Skeletal muscle tissue (tissue), 4 donors: Measurements from ENCODE around the gene FLCN. TPM values are rescaled to one million over a fixed set of nuclear protein-coding genes. Genes with fewer than 3 reads are reported as not detected.

ENCODE experiments used
- H3K27ac ChIP-seq: one replicate; pipeline ENCODE4 v1.7.0; 2013; ENCODE audit warnings: mild to moderate bottlenecking, low read depth, low read length, inconsistent platforms
- H3K27me3 ChIP-seq, 3 donors: one replicate each; pipeline ENCODE4 v1.7.0; 2013; ENCODE audit warnings: low read length in 3 of 3; ENCODE audit not compliant: control insufficient read depth in 3 of 3, insufficient read depth in 3 of 3
- H3K36me3 ChIP-seq, 3 donors: one replicate each; pipeline ENCODE4 v1.7.0; 2013; ENCODE audit warnings: low read length in 3 of 3; ENCODE audit not compliant: control insufficient read depth in 3 of 3, insufficient read depth in 3 of 3
- H3K4me1 ChIP-seq, 3 donors: one replicate each; pipeline ENCODE4 v1.7.0; 2013; ENCODE audit warnings: low read length in 3 of 3, mild to moderate bottlenecking in 3 of 3; ENCODE audit not compliant: control insufficient read depth in 3 of 3, insufficient read depth in 3 of 3
- H3K4me3 ChIP-seq, 3 donors: one replicate each; pipeline ENCODE4 v1.7.0; 2013; ENCODE audit warnings: low read length in 3 of 3
- H3K9ac ChIP-seq, 3 donors: one replicate each; pipeline ENCODE4 v1.7.0; 2013; ENCODE audit warnings: low read length in 3 of 3, mild to moderate bottlenecking in 3 of 3, moderate library complexity in 2 of 3, low read depth in 1 of 3
- H3K9me3 ChIP-seq, 3 donors: one replicate each; pipeline ENCODE4 v1.7.0; 2013; ENCODE audit warnings: low read length in 3 of 3; ENCODE audit not compliant: control insufficient read depth in 3 of 3
- total RNA-seq: library from RNA; depleted of rRNA; stranded (reverse); fragments of >200 nt; gene quantifications from one replicate; pipeline ENCODE4 v1.2.3, GENCODE V29; 2014
- donor health status: Osteomylitis.

FLCN gene
- total RNA-seq, 1 donor from 2014 or later = 20.9 TPM

DNA sequence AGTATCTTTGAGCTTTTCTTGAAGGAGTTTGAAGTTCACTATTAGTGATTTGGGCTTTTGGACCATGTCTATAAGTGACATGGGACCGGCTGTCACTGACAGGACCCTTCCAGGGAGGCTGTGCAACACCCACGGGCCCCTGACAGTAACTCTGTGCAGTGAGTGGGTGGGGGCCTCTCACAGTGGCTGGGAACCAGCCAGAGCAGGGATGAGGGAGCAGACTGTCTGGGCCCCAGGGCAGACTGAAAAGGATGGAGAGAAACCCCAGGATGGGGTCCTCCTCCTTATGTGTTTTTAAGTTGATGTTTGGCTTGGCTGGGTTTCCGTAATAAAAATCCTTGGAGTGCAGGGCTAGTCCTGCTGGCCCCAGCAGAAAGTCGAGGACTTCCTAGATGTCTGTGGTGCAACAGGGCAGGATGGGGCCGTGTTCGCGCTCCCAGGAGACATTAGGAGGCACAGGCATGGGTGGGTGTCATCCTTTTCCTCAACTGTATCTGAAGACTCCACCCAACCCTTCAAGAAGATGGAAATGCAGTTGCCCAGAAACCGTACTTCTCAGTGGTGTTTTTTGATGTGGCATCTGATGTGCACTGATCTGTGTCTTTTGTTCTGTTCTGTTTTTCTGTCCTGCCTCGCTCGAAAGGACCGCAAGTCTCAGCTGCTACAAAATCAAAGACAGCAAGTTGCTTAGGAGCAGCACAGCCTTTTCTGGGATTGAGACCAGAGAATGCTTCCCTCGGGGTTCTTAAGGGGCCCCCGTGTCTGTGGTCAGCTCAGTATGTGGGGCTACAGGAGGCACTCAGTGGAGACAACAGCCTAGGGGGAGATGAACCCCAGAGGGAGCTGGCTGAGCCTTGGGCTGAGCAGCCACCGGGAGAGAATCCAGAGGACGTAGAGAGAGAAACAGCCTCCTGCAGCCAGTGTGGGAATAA lies 55.0 kb downstream of the FLCN start:
- H3K27ac ChIP-seq = no peak overlapping the region
- H3K4me3 ChIP-seq = no peak overlapping the region
- peaks cover 53 to 73% (median 61%) of the 10 kb centered on the region in 3 donors for H3K36me3 ChIP-seq
- no peaks in the 10 kb centered on the region for H3K9me3 ChIP-seq
- H3K27me3 ChIP-seq = no peaks in the 10 kb centered on the region
- H3K4me1 ChIP-seq = peaks cover 0 to 29% (median 18%) of the 10 kb centered on the region in 3 donors
- H3K9ac ChIP-seq = no peak overlapping the region

DNA sequence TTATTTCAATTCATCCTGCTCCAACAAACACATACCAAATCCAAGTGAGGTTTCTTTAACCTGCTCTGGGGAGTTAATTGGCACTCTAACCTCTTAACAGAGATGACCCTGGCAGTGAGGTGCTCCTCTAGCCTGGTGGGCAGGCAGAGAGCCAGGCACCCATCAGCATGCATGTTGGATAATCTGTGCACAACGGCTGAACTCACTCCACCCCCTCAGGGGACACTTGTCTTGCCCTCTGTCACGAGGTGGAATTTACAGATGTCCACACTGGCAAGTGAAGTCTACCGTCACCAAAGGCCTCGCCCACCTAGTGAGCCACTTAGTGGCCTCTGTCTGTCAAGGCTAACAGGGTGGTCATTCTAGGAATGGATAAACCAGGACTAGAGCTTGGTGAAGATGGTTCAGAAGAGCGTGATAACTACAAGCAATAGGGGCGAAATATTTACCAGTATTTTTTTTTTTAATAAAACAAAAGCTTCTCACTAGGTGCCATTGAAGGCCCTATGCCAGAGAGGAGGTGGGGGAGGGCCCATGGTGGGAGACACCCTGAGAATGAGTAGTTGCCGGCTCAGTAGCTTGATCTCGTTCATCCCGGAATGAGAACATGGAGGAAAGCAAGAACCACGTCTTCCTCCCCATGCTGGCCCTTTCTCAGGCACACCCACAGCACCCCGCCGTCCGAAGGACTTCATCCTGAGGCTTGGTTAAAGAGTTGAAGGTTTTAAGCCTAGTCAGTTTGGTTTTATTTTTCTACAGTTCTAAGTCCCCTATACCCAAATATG lies 56.0 kb downstream of the FLCN start:
- Histone ChIP-seq H3K9ac (no peak overlapping the region), H3K4me3 (no peak overlapping the region), H3K27ac (no peak overlapping the region), H3K27me3 (no peaks in the 10 kb centered on the region), H3K4me1 (peaks cover 0 to 24% (median 17%) of the 10 kb centered on the region in 3 donors), H3K36me3 (peaks cover 63 to 79% (median 70%) of the 10 kb centered on the region in 3 donors), H3K9me3 (no peaks in the 10 kb centered on the region)

DNA sequence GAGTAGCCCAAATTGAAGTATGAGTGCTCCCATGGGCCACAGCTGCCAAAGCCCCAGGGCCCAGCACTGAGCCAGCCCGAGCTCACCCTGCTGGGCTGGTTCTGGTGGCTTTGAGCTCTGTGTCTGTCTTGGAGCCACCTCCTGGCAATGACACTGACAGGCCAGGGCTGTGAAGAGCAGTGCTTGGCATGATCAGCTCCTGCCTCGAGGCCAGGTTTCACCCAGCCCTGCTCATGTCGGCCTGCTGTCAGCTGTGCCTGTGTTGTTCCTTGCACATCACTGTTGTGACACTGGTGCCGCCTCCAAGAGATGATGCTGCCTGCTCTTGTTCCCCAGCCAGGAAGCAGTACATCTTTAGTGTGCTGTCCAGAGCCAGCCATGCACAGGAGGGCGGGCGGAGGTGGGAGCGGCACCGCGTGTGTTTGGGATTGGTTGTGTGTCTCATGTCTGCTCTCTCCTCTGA lies 56.8 kb downstream of the FLCN start:
- Histone ChIP-seq H3K9ac (peak overlapping the region in 1 of 3 donors; percentile 33), H3K4me1 (peaks cover 0 to 19% (median 17%) of the 10 kb centered on the region in 3 donors), H3K36me3 (peaks cover 70 to 87% (median 77%) of the 10 kb centered on the region in 3 donors), H3K27me3 (no peaks in the 10 kb centered on the region), H3K9me3 (no peaks in the 10 kb centered on the region), H3K4me3 (no peak overlapping the region), H3K27ac (peak overlapping the region; percentile 34)

DNA sequence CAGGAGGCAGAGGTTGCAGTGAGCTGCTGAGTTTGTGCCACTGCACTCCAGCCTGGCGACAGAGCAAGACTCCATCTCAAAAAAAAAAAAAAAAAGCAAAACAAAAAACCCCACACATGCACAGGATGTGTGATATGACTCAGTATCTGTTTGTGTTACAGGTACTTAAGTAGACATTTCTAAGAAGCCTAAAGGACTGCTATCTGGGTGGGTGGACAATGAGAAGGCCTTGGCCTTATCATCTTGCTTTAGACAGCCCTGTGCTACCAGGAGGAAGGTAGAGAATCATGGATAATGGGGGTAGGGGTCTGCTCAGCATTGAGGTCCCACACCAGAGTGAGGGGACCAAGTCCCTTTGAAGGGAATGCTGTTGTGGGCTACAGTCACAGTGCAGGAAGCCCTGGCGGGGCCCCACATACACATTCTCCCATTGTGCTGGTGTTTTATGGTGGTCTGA lies 57.6 kb downstream of the FLCN start:
- peak overlapping the region; percentile 34 for H3K27ac ChIP-seq
- H3K4me1 ChIP-seq = peaks cover 0 to 13% (median 10%) of the 10 kb centered on the region in 3 donors
- peaks cover 75 to 92% (median 83%) of the 10 kb centered on the region in 3 donors for H3K36me3 ChIP-seq
- H3K9me3 ChIP-seq = no peaks in the 10 kb centered on the region
- no peaks in the 10 kb centered on the region for H3K27me3 ChIP-seq
- H3K4me3 ChIP-seq = no peak overlapping the region
- H3K9ac ChIP-seq = peak overlapping the region in 1 of 3 donors; percentile 20

DNA sequence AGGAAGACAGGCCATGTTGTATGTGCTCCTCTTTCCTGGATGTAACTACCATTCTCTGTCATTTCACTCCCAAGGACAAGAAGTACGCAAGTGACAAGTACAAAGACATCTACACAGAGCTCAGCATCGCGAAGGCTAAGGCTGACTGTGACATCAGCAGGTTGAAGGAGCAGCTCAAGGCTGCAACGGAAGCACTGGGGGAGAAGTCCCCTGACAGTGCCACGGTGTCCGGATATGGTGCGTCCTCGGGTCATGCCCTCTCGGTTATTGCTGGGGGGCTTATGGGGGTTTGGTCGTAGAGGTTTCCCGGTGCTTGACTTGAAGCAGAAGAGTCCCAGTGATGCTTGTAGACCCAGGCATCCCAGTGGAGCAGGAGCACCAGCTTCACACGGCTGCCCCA lies 59.8 kb downstream of the FLCN start:
- Histone ChIP-seq H3K9me3 (no peaks in the 10 kb centered on the region), H3K4me3 (no peak overlapping the region), H3K4me1 (peaks cover 0 to 15% (median 10%) of the 10 kb centered on the region in 3 donors), H3K36me3 (peaks cover 85 to 93% (median 89%) of the 10 kb centered on the region in 3 donors), H3K27me3 (no peaks in the 10 kb centered on the region), H3K27ac (no peak overlapping the region), H3K9ac (no peak overlapping the region)

DNA sequence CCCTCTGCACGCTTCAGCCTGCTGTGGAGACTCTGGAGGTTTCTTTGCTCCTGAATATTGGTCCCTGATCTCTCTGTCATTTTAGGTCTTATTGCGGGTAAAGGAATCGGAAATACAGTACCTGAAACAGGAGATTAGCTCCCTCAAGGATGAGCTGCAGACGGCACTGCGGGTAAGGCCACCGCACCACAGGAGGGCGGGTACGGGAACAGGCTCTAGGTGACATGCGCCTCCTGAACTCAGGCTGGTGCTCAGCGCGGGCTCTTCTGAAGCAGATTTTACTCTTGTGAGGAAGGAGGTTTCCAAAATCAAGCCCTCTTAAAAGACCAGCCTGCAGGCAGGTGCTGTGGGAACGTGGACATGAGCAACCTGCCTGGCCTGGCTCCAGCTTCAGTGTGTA lies 60.6 kb downstream of the FLCN start:
- Histone ChIP-seq H3K4me1 (peaks cover 0 to 15% (median 10%) of the 10 kb centered on the region in 3 donors), H3K9me3 (no peaks in the 10 kb centered on the region), H3K27ac (no peak overlapping the region), H3K4me3 (no peak overlapping the region), H3K9ac (no peak overlapping the region), H3K36me3 (peaks cover 84 to 92% (median 89%) of the 10 kb centered on the region in 3 donors), H3K27me3 (no peaks in the 10 kb centered on the region)

DNA sequence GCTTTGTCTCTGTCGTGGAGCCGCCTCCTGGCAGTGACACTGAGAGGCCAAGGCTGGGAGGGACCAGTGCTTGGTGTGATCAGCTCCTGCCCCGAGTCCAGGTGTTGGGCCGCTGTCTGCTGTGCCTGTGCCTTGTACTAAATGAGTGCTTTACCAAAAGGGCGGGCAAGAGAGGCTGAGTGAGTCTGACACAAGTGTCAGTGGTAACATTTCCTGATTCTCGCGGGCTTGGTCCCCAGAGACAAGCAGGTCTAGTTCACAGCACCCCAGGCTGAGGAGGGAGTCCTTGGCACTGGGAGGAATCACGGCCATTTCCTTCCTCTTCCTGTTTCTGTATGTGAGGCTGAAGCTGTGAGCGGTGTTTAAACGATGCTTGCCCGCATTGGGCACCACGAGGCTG lies 61.1 kb downstream of the FLCN start:
- Histone ChIP-seq H3K9me3 (no peaks in the 10 kb centered on the region), H3K4me3 (no peak overlapping the region), H3K27ac (no peak overlapping the region), H3K27me3 (no peaks in the 10 kb centered on the region), H3K36me3 (peaks cover 80 to 88% (median 87%) of the 10 kb centered on the region in 3 donors), H3K4me1 (peaks cover 0 to 19% (median 10%) of the 10 kb centered on the region in 3 donors), H3K9ac (no peak overlapping the region)

DNA sequence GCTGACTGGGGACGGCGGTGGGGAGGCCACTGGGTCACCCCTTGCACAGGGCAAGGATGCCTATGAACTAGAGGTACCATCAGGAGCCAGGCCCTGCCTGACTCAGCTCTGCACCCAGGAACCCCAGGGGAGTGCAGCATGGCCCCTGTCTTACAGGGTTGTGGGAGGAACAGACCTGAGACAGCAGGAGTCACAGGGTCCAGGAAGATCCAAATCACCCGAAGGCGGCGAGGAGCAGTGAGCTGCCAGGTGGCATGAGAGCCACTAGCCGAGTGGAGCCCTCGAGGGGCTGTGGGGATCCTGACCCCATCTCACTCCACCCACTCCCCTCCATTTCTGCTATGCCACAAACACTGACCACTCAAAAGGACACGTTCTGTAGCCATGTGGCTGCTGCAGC lies 61.6 kb downstream of the FLCN start:
- no peak overlapping the region for H3K9ac ChIP-seq
- no peak overlapping the region for H3K27ac ChIP-seq
- H3K27me3 ChIP-seq = no peaks in the 10 kb centered on the region
- H3K4me3 ChIP-seq = no peak overlapping the region
- H3K4me1 ChIP-seq = peaks cover 0 to 23% (median 5%) of the 10 kb centered on the region in 3 donors
- peaks cover 74 to 84% (median 84%) of the 10 kb centered on the region in 3 donors for H3K36me3 ChIP-seq
- H3K9me3 ChIP-seq = no peaks in the 10 kb centered on the region

DNA sequence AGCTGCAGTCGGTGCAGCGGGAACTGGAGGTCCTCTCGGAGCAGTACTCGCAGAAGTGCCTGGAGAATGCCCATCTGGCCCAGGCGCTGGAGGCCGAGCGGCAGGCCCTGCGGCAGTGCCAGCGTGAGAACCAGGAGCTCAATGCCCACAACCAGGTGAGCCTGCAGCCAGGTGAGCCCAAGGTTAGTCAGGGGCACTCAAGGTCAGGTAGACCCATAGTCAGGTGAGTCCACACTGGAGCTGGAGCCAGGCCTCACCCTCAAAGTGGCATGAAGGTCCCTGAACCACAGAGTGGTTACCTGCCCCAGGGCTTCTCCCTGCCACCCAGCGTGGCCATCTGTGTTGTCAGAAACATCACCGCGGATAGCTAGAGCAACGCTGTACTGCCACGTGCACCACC lies 63.0 kb downstream of the FLCN start:
- no peak overlapping the region for H3K4me3 ChIP-seq
- no peak overlapping the region for H3K9ac ChIP-seq
- peaks cover 0 to 20% (median 0%) of the 10 kb centered on the region in 3 donors for H3K4me1 ChIP-seq
- peaks cover 66 to 81% (median 81%) of the 10 kb centered on the region in 3 donors for H3K36me3 ChIP-seq
- no peaks in the 10 kb centered on the region for H3K9me3 ChIP-seq
- H3K27me3 ChIP-seq = no peaks in the 10 kb centered on the region
- no peak overlapping the region for H3K27ac ChIP-seq
